Eye (tissue), 1 donor: Measurements from ENCODE around the gene AGPAT4.
"Not testable (repeated sequence)": the region's sequence is repeated elsewhere in the genome, so short reads cannot be mapped to it uniquely, and the experiment has no call there.

Source experiments
- DNase-seq: peaks from one replicate; pipeline ENCODE4 v3.0.0-alpha.2; 2015

AGPAT4 gene

DNA sequence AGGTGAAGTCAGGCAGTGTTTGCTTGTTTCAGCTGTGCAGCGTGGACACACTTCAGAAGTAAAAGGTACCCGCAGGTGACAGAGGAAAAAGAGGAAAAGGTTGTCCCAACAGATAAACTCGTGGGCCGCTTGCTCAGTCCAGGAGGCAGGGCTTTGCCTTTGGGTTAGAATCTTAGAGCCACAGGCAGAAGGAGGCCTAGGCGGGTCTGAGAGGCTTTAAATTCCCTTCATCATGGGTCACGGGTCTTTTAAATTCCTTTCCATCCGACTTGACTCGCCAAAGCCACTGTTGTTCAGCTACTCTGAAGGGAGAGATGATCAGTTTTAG lies 48.2 kb downstream of the AGPAT4 start:
- peak; percentile 49 for DNase-seq

DNA sequence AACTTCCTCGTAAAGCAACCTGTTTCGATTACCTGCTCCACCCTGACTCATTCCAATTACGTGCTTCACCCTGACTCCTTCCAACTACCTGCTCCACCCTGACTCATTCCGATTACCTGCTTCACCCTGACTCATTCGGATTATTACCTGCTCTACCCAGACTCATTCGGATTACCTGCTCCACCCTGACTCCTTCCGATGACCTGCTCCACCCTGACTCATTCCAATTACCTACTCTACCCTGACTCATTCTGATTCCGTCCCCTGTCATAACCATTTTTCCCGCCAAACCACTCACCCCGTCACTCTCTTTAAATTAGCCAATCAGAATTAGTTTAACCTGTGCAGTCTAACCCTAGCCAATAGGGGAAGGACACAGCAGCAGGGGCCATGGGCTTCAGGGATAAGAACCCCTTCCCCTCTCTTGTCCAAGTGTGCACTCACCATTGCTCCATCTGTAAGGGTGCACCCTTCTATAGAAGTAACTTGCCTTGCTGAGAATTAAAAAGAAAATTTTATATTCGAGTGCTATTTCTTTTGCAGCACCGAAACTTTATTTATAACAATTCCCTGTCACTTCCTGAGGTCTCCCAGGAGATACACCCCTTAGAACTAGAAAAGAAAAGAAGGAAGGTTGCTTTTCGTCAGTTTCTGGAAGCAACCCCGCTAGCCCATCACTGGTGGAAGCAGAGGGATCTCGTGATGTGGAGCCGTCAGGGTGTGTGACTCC lies 48.7 kb downstream of the AGPAT4 start:
- DNase-seq, result not testable (repeated sequence)

DNA sequence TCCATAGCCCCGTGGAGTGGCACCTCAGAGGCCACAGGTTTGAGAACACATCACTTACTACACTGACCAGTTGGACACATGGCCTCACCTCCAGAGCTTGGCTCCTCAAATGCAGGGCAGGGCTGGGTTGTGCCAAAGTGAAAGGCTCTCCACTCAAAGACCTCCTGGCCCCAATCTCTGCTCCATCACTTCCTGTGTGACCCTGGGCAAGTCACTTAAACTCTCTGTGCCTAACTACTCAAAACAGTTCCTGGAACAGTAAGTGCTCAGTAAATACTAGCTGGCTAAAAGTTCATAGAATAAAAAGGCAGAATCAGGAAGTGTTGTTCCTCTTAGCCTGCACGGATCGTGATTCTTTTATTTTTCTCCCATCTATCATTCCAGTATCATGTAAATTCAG lies 50.2 kb downstream of the AGPAT4 start:
- no peak for DNase-seq

DNA sequence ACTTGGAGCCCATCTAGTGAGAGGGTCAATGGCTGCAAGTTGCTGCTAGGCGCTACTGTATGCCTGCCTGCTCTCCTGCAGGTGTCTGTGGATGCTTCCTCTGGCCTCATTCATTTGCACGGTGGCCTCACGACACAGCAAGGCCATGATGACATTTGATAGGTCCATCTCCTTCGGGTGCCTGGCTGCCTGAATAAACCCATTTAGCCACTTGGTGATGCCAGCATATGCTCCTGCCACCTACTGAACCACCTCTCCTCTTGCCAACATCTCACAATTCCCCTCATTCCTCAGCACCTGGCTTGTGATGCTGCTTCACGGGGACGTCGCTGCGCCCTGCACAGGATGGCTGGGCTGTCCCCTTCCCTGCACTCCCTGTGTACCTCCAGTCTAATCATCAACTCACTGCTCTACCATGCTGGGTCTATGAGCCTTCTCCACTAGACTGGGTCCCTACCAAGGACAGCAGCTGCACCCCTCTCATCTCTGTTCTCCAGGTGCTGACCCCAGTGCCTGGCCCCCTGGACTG lies 51.1 kb downstream of the AGPAT4 start:
- DNase-seq, result no peak

DNA sequence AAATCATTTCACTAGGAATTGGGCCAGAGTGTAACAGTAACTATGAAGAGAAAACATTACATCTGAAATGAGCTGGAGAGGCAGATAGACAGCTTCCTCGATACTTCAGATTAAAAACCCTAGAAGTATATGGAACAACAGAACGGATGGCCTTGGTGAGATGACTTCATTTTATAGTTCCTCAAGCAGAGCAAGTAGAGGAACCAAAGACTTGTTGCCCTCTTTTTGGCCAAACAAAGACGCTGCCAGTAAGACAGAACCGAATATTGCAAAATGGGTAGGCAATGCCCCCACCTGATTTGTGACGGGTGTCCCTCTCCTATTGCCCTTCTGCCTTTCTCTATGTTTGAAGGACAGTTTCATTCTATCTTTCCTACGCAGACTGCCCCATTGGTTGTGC lies 53.5 kb downstream of the AGPAT4 start:
- no peak for DNase-seq

DNA sequence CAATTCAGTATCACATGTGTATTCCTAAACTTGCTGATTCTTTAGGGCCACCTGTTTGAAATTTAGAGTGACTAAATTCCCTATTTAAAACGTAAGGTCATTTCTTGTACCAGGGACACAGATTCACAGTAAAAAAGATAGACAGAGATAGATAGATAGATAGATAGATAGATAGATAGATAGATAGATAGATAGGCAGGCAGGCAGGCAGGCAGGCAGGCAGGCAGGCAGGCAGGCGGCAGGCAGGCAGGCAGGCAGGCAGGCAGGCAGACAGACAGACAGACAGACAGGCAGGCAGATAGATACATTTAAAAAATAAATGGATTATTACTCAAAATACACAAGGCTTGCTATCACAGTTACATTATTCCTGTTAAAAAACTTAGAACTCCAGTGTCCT lies 54.2 kb downstream of the AGPAT4 start:
- DNase-seq, result no peak

DNA sequence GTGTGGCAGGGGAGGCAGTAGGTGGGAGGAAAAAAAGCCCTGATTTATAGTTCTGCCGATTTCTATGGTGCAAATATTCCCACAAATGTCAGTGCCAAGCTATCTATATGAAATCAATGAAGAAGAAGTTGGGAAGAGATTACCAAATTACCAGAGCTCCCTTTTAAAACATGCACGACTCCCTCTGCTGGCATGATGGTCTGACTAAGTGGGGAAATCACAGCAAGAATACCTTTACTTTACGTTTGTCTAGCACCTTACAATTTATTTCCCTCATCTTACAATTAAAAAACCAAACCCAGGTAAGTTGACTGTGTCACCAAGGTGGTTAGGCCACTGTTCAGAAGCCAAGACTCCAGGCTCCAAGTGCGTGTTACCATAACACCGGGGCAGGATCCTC lies 55.6 kb downstream of the AGPAT4 start:
- no peak for DNase-seq

DNA sequence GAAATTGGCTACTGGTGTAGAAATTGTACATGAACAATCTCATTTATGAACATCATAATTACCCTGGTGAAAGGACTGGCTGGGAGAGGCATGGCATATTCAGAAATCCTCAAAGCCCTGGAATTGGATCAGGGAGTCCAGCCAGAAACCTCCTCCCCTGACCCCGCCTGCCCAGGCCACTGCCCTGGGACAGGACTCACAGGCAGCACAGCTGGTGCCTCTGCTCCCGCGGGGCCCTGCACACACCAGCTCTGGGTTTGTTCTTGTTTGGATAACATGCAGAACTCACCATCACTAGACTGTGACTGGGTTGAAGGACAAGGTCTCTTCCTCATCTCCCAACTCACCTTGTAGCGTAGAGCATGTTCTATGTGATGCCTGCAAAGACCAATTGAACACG lies 56.2 kb downstream of the AGPAT4 start:
- DNase-seq, result no peak

DNA sequence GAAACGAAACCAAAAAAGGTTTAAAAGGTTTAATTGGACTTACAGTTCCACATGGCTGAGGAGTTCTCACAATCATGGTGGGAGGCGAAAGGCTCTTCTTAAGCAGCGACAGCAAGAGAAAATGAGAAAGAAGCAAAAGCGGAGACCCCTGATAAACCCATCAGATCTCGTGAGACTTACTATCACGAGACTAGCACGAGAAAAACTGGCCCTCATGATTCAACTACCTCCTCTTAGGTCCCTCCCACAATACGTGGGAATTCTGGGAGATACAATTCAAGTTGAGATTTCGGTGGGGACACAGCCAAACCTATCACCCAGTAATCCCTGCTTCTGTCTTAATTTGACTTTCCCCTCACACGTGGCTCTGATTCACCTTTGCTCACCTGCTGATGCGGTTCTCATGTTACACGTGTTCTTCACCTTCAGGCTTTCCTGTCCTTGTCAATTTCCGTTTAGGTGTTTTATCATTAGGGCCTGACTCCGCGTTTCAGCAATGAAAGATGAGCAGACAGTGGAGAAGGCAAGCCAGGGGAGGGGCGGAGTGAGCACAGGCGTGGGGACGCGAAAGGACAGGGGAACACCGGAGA lies 57.1 kb downstream of the AGPAT4 start:
- no peak for DNase-seq

DNA sequence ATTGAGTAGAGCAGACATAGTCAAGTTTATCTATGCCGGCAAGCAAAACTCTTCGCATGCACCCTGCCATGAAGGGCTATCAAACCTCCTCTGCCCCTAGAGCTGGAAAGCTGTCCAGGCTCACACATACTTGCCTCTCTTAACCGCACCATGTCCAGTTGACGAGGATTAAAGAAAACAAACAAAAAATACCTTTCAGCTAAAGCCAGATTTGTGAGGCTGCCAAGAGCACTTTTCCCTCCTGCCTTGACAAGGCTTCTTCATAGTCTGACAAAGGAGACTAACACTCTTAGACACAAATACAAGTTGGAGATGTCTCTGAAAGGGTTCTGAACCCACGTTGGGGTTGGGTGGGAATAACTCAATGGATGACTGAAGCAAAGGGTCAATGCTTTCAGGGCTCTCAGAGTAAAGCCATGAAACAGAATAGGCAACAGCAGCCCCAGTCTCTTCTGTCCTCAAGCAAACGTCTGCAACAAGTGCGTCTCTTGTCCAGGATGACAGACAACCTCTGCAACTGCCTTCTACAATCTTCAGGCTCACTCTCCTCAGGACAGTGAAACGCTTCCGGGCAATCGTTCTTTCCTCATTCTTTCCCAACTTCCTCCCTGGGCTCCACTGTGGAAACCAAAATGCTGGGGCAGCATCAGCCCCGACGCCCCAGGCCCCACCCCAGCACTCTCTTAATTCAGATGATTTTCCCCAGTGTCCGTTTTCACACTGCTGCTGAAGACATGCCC lies 57.8 kb downstream of the AGPAT4 start:
- no peak for DNase-seq

DNA sequence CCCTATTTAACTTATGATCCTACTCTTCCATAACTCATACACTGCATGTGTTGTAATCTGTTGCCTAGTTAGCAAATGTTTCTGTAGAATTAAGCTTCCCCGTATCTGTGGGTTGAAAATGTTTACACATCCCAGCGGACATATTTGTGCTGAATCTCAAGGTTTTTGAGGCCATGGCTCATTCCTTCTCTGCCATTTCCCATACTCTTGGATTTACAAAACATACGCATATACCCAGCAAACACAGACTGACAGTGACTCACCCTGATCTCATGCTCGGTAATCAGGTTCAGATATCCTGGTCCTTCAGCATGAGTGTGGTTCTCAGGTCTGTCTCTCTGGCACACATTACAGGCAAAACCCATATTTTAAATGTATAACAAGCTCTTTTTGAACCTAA lies 58.7 kb downstream of the AGPAT4 start:
- no peak for DNase-seq

DNA sequence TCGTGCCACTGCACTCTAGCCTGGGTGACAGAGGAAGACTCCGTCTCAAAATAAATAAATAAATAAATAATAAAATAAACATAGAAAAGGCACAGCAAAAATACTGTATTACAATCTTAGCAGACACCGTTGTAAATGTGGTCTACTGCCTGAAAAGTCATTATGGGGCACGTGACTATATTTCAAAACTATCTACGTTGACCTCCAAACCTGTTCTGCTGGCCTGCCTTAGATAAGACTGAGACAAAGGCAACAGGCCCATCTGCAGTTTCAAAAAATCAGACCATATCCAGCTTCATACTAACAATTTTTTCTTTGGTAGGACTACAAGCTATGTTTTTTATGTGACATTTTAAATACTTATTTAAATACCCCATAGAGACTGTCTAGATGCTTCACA lies 59.1 kb downstream of the AGPAT4 start:
- no peak for DNase-seq

DNA sequence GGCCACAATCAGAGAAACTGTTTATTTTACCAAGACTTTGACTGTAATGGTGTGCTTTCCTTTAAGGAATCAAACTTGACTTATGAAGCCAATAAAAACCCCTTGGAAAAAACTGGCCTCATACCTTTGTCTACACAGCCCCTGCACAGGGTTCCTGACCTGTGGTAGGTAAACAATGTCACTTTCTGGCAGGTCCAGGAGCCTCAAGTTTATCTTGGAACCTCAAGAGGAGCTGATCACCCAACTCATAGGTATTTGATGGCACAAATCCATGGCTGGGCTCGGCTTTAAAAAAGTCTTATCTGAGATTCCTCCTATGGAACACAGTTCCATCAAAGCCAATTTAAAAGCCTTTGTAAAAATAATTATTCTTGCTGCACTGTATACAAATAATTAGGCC lies 61.0 kb downstream of the AGPAT4 start:
- DNase-seq, result no peak

DNA sequence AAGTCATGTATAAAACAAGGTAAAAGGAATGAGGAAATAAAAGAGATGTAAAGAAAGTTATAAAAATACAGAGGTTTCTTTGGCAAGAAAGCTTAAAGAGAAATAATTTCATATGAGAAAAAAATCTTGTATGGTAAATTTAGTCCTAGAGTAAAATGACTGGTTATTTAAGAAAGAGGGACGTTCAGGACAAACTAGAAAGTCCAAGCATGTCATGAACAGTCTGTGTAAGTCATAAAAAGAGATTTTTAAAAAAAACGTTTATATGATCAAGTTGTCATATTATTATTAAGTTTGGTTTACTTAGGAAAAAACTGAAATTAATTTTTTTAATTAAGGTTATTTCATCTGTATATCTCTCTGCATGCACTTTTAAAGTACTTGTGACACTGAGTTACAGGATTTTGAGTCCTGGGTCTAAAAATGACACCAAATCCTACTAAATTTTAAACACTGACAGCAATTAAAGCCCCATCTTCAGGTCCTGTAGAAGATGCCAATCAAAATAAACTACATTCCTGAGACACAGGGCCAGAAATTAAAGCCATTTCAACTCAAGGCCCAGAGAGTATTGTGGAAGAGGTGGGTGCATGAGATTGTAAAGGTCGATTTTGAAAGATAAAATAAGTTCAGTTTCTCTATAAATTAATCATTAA lies 62.4 kb downstream of the AGPAT4 start:
- DNase-seq, result no peak

DNA sequence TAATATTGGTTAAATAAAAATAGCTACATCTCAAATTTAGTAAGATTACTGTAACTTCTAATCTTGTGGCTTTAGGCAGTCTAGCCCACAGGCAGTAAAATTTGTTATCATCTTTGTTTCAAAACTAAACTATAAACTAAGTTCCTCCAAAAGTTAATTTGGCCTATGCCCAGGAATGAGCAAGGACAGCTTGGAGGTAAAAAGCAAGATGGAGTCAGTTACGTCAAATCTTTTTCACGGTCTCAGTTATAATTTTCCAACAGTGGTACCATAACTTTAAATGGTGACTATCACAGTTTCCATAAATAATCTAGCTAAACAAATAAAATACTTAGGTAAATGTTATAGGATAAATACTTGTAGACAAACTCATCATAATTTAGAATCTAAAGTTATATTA lies 63.0 kb downstream of the AGPAT4 start:
- no peak for DNase-seq

DNA sequence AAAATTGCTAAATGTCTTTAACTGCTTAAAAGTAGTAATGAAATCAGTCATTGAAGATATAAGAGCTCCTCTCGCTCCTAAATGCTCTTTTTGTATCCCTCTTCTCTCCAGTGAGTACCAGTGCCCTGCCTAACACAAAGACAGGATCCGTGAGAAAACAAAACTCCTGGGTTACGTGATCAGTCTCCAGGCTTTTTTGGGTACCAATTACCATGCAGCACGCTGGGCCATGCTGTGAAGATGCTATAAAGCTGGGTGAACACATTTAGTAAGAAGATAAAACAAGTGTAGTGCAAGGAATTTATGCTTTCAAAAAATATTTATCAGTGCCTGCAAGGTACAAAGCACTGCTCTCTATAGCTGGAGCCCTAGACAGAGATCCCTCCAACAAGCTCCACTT lies 66.7 kb downstream of the AGPAT4 start:
- DNase-seq, result no peak

DNA sequence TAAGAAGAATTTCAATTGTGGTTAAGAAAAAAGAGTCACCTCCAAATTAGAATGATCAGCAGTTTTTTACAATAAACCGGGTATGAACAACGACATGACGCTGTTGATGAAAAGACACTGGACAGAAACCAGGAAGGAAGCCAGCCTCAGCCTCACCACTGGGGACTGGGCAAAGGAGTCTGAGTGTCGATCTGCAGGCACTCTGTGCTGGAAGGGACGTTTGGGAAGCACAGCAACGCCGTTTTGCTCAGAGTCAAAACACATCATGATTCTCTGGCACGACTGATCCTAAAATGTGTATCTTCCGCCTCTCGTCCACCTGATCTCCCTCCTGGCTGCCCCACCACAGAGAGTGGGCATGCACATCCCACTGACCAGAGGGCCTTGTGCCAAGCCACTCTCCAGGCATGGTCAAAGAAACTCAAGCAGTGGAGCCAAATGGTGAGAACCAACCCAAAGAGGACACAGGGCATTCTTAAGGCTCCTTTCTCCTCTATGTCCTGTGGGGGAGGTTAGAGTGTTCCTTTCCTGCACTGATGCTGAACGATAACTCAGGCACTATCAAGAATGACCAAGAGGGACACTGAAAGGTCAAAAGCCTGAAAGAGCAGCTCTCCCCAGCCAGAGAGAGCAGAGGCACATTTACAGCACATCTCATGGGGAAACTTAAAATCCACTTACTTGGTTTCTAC lies 68.8 kb downstream of the AGPAT4 start:
- no peak for DNase-seq

DNA sequence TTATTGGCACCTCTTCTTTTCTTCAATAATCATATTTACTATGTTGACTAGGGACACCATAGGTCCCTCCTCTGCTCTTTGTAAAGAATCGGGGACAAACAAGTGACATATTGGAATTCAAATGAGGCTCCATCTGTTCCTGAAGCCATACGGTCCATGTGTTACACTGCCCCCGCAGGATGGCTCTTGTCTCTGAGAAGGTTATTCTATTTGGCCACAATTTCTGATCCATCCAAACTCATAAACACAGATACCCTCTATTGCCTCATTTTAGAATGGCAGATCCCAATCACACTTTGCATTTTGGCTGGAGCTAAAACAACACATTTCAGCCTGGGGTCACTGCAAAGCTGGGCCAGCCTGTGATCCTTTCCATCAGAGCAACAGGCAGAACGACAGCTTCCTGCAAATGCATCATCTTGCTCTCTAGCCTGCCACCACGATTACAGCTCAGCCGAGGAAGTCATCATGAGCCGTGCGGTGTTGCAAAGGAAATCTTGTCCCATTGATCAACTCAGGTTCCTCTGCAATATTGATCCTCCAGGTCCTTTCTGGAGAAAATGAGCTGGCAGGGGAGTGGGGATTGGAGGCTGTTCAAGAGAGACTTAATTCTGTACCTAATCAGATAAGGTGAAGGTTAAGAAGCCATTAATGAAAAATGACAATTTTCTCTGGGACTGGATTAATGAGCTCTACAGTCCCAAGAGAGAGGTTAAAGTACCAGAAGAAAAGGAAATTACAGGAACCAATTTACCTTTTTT lies 73.1 kb downstream of the AGPAT4 start:
- DNase-seq, result peak; percentile 54

DNA sequence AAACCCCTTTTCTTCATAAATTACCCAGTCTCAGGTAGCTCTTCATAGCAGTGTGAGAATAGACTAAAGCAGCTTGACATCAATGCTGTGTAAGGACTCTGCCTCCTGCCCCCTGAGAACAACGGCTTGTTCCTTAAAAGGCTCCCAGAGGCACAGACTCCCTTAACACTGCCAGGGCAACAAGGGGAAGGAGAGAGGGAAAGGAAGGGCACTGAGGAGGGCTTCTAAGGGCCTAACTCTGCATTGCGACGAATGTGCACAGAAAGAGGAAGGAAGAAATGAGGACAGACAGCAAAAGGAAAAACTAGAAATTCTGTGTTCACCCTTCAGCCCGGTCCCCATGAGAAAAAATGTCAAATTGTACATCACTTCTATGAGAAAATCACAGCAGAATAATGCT lies 74.0 kb downstream of the AGPAT4 start:
- no peak for DNase-seq

DNA sequence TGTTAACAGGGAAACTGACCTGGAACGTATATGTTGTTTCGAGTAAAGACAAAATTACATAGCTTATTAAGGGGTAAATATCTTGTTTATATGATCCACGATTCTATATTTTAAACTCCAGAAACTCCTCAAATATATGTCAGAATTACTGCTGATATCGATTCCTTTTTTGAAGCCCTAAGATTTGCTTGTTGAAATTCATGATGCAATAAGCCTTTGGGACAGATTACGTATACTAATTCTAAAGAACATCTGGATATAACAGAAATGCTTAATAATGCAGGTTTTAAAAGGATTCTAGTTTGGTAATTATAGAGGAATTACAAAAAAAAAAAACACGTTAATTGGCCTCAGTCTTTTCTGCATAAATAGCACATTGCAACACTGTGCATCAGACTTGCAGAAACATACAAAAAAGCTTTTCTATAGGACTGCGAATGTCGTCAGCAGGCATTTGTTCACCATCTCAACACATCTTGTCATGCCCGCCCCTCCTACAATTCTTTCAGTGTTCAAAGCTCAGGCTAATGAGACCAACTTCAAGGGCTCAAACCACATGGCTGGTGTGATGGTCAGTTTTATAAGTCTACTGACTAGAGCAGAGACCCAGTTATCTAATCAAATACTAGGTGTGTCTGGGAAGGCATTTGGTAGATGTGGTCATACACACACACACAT lies 74.9 kb downstream of the AGPAT4 start:
- DNase-seq, result no peak

DNA sequence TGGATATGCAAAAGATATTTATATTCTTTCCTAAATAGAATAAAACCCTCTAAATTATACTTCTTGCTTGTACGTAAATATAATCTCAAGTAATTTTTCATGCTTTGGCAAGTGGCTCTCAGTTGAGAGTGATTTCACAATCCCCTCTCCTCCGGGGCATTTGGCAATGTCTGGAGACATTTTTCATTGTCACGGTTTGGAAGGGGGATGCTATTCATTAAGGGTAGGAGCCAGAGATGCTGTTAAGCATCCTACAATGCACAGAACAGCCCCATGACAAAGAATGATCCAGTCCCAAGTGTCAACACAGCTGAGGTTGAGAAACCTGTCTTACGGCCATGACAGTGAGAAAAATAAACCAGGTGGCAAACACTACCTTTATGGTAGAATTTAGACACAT lies 75.7 kb downstream of the AGPAT4 start:
- peak; percentile 53 for DNase-seq

DNA sequence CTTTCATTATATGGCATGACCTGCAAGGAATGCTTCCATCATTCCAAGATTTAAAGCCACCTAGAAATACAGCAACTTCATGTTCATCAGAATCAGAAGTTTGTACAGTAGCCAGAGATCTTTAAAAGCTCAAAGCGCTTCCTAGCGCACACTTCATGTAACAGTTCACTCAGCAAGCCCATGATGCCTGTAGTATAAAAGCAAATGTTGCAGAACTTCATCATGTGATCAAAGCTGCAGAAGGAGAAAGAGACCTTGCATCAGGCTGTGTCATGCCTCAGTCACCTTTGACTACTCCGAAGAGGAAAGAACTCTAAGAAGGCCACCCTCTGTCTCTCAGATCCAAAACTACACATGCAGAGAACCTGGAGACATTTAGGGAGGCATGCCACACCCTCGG lies 78.5 kb downstream of the AGPAT4 start:
- DNase-seq, result no peak
